ENCODE measurements around the gene IDH3B. TPM values are rescaled to one million over a fixed set of nuclear protein-coding genes. Genes with fewer than 3 reads are reported as not detected.

IDH3B gene
- total RNA-seq, 1 experiment from 2014 or later: 146 TPM

DNA sequence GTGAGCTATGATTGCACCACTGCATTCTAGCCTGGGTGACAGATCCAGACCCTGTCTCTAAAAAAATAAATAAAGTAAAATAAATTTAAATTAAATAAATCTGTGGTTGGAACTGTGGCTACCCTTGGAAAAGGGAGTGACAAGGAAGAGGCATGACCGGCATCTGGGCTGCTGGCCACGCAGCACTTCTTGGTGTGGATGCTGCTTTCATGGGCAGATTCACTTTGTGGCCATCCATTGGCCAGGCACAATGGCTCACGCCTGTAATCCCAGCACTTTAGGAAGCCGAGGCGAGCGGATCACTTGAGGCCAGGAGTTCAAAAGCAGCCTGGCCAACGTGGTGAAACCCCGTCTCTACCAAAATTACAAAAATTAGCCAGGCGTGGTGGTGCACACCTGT, 44.6 kb upstream of the IDH3B start:
- intact Hi-C loops (cut with micrococcal nuclease; ENCODE audit: unreplicated experiment): no loop called here
- no peak overlapping the region for H3K27ac ChIP-seq (ENCODE audit: low read depth, low read length, poor library complexity, severe bottlenecking)
- POLR2A ChIA-PET (ENCODE audit: low non-redundant PET): no interaction called here
- H3K9me3 ChIP-seq (ENCODE audit: low read depth, low read length, poor library complexity, severe bottlenecking): no peaks in the 10 kb centered on the region
- no peaks in the 10 kb centered on the region for H3K4me1 ChIP-seq (ENCODE audit: insufficient read depth, low read length, poor library complexity, severe bottlenecking)
- TF ChIP-seq EZH2 (IDR thresholded peaks at IDR 0.05; ENCODE audit: borderline replicate concordance, low read depth, low read length, poor library complexity, severe bottlenecking): no peak
- TF ChIP-seq, protein P1, sequence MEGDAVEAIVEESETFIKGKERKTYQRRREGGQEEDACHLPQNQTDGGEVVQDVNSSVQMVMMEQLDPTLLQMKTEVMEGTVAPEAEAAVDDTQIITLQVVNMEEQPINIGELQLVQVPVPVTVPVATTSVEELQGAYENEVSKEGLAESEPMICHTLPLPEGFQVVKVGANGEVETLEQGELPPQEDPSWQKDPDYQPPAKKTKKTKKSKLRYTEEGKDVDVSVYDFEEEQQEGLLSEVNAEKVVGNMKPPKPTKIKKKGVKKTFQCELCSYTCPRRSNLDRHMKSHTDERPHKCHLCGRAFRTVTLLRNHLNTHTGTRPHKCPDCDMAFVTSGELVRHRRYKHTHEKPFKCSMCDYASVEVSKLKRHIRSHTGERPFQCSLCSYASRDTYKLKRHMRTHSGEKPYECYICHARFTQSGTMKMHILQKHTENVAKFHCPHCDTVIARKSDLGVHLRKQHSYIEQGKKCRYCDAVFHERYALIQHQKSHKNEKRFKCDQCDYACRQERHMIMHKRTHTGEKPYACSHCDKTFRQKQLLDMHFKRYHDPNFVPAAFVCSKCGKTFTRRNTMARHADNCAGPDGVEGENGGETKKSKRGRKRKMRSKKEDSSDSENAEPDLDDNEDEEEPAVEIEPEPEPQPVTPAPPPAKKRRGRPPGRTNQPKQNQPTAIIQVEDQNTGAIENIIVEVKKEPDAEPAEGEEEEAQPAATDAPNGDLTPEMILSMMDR (conservative IDR thresholded peaks at IDR 0.05; ENCODE audit: low read depth, low read length): no peak
- peaks cover 33% of the 10 kb centered on the region for H3K27me3 ChIP-seq (replicated peaks; ENCODE audit: insufficient read depth, low read depth, low read length, poor library complexity)
- CTCF ChIA-PET: no interaction called here
- no TSS peak for BruUV-seq (replicated peaks)
- no peaks in the 10 kb centered on the region for H3K36me3 ChIP-seq (ENCODE audit: insufficient read depth, low read length, poor library complexity, severe bottlenecking)
- no peak for DNase-seq (ENCODE audit: low spot score)
- no peak overlapping the region for H3K4me3 ChIP-seq (ENCODE audit: low read depth, low read length, poor library complexity, severe bottlenecking)

DNA sequence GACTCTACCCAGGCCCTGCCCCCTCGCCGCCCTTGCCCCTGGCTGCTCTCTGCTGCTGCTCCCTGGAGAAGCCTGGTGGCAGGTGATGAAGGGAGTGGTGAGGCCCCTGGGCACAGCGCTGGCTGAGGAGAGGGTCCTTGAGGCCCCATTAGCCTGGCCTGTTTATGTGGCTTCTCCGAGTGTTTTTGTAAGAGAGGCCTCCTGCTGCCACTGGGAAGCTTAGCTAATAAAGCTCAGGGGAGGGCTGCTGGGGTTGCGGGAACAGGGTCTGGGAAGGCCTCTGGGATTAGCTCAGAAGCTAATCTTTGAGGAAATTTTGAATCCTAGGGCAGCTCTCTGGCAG, 44.0 kb upstream of the IDH3B start:
- no peak for DNase-seq (ENCODE audit: low spot score)
- no TSS peak for BruUV-seq (replicated peaks)
- Histone ChIP-seq H3K27me3 (replicated peaks; ENCODE audit: insufficient read depth, low read depth, low read length, poor library complexity) (peaks cover 33% of the 10 kb centered on the region), H3K36me3 (ENCODE audit: insufficient read depth, low read length, poor library complexity, severe bottlenecking) (no peaks in the 10 kb centered on the region), H3K4me1 (ENCODE audit: insufficient read depth, low read length, poor library complexity, severe bottlenecking) (no peaks in the 10 kb centered on the region), H3K4me3 (ENCODE audit: low read depth, low read length, poor library complexity, severe bottlenecking) (no peak overlapping the region), H3K9me3 (ENCODE audit: low read depth, low read length, poor library complexity, severe bottlenecking) (no peaks in the 10 kb centered on the region), H3K27ac (ENCODE audit: low read depth, low read length, poor library complexity, severe bottlenecking) (no peak overlapping the region)
- ChIA-PET CTCF (no interaction called here), POLR2A (ENCODE audit: low non-redundant PET) (no interaction called here)
- TF ChIP-seq, protein P1 (conservative IDR thresholded peaks at IDR 0.05; ENCODE audit: low read depth, low read length): no peak
- no peak for TF ChIP-seq EZH2 (IDR thresholded peaks at IDR 0.05; ENCODE audit: borderline replicate concordance, low read depth, low read length, poor library complexity, severe bottlenecking)
- intact Hi-C loops (cut with micrococcal nuclease; ENCODE audit: unreplicated experiment): no loop called here

DNA sequence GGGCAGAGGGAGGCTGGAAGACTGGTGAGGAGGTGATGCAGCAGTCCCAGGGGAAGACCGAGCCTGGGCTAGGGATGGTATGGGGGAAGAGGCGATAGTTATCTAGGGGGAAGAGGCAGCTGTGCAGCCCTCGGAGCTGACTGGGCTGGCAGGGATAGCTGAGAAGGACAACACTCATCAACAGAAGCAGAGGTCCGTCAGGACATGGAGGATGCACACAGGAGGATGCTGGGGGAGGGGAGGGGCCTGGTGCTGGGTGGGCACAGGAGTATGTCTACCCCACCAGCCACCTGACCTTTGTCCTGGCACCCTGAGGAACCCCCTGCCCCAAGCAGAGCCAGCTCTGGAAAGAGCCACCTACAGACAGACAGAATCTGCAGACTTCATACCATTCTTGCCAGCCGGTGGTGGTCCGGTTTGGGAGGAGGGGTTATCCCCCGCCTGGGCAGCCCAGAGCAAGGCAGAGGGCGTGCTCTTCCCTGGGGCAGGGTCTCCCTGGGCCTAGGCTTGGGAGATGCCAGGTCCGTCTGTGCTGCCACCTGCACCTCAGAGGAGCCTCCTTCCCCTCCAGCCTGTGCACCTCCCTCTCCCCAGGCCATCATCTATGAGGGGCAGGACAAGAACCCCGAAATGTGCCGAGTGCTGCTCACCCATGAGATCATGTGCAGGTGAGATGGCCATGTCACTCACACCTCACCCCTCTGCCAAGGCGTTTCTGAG, 43.5 kb upstream of the IDH3B start:
- intact Hi-C loops (cut with micrococcal nuclease; ENCODE audit: unreplicated experiment): no loop called here
- H3K9me3 ChIP-seq (ENCODE audit: low read depth, low read length, poor library complexity, severe bottlenecking): no peaks in the 10 kb centered on the region
- BruUV-seq (replicated peaks): no TSS peak
- H3K4me3 ChIP-seq (ENCODE audit: low read depth, low read length, poor library complexity, severe bottlenecking): no peak overlapping the region
- CTCF ChIA-PET: interaction anchor here (0.6 kb wide), 1 partner anchor 13 kb away, joined by 3 read pairs; no protein-coding TSS in a partner anchor
- TF ChIP-seq EZH2 (IDR thresholded peaks at IDR 0.05; ENCODE audit: borderline replicate concordance, low read depth, low read length, poor library complexity, severe bottlenecking): no peak
- TF ChIP-seq, protein P1 (conservative IDR thresholded peaks at IDR 0.05; ENCODE audit: low read depth, low read length): no peak
- H3K27ac ChIP-seq (ENCODE audit: low read depth, low read length, poor library complexity, severe bottlenecking): no peak overlapping the region
- no peaks in the 10 kb centered on the region for H3K36me3 ChIP-seq (ENCODE audit: insufficient read depth, low read length, poor library complexity, severe bottlenecking)
- no peaks in the 10 kb centered on the region for H3K4me1 ChIP-seq (ENCODE audit: insufficient read depth, low read length, poor library complexity, severe bottlenecking)
- DNase-seq (ENCODE audit: low spot score): no peak
- peaks cover 33% of the 10 kb centered on the region for H3K27me3 ChIP-seq (replicated peaks; ENCODE audit: insufficient read depth, low read depth, low read length, poor library complexity)
- POLR2A ChIA-PET (ENCODE audit: low non-redundant PET): no interaction called here

Data from A673 (cell line).